Thoracic aorta (tissue), 2 donors: Measurements from ENCODE around the gene ARL6IP5. TPM values are rescaled to one million over a fixed set of nuclear protein-coding genes. Genes with fewer than 3 reads are reported as not detected.

Source experiments
- ATAC-seq: fragments of 150-250 bp; one replicate; pipeline ENCODE4 v1.8.0; 2017; ENCODE audit warnings: low read depth; ENCODE audit not compliant: insufficient number of reproducible peaks, low FRiP score
- DNase-seq: peaks from one replicate; pipeline ENCODE4 v3.0.0-alpha.2; 2020; ENCODE audit warnings: low spot score
- H3K27ac ChIP-seq, 2 donors: fragments of 200-600 bp; sonication (generic); 1 replicate in 1 of 2; 2 replicates in 1 of 2; pipeline ENCODE4 v1.5.1; 2016; ENCODE audit warnings: mild to moderate bottlenecking in 2 of 2, moderate library complexity in 2 of 2
- H3K27me3 ChIP-seq: fragments of 200-600 bp; sonication (generic); replicated peaks from 2 replicates; pipeline ENCODE4 v1.6.0; 2016; ENCODE audit warnings: mild to moderate bottlenecking; ENCODE audit not compliant: insufficient read depth
- H3K36me3 ChIP-seq: fragments of 200-600 bp; sonication (generic); one replicate; pipeline ENCODE4 v1.5.1; 2016
- H3K4me1 ChIP-seq, 2 donors: fragments of 200-600 bp; sonication (generic); 1 replicate in 1 of 2; 2 replicates in 1 of 2; pipeline versions ENCODE4 v1.5.1 to v1.6.0; 2016; ENCODE audit warnings: low read depth in 2 of 2, mild to moderate bottlenecking in 1 of 2; ENCODE audit not compliant: control insufficient read depth in 1 of 2
- H3K4me3 ChIP-seq: fragments of 200-600 bp; sonication (generic); 2 replicates; pipeline ENCODE4 v1.5.1; 2016; ENCODE audit warnings: mild to moderate bottlenecking
- H3K9me3 ChIP-seq: fragments of 200-600 bp; sonication (generic); 2 replicates; pipeline ENCODE4 v1.5.1; 2016
- CTCF ChIP-seq: fragments of 200-600 bp; sonication (generic); IDR thresholded peaks from one replicate; pipeline ENCODE4 v1.5.1; 2019; ENCODE audit warnings: antibody characterized with exemption
- total RNA-seq, 2 donors: library from RNA; depleted of rRNA; stranded (reverse); fragments of >200 nt; gene quantifications; one replicate each; pipeline versions ENCODE4 v1.1.0 to v1.2.3, GENCODE V29; 2016

Gene ARL6IP5
- total RNA-seq, 2 donors from 2014 or later = 195 to 269 TPM

- H3K9me3 ChIP-seq = no peaks in the 10 kb centered on the region
- H3K4me1 ChIP-seq = no peaks in the 10 kb centered on the region
- H3K4me3 ChIP-seq = no peak overlapping the region
- TF ChIP-seq CTCF = no peak
- no peak for DNase-seq
- no peaks in the 10 kb centered on the region for H3K36me3 ChIP-seq
- no peaks in the 10 kb centered on the region for H3K27me3 ChIP-seq
- no peak for ATAC-seq
- H3K27ac ChIP-seq = no peak overlapping the region
Measured at GRCh38 chr3:69121513-69121912, 36.8 kb downstream of the ARL6IP5 start.

DNA sequence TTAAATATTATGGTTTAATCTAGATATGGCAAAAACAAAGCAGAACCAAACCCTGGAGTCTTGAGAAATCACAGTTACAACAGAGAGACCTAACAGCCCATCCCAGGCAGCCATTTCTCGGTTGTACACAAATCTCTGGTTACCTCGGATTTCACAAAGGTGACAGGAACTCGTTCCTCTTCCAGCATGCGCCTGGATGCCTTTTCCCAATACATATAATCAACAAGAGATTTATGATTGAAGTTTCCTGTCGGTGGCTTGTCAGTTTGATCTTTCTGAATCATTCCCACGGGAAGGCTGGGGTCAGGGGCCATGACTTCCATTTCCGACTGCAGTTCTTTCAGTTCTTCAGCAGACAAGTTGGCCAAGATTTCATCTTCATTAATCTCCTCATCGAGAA lies 37.2 kb downstream of the ARL6IP5 start:
- no peaks in the 10 kb centered on the region for H3K36me3 ChIP-seq
- H3K27ac ChIP-seq = no peak overlapping the region
- H3K4me3 ChIP-seq = no peak overlapping the region
- DNase-seq (no peak), ATAC-seq (no peak)
- no peak for TF ChIP-seq CTCF
- no peaks in the 10 kb centered on the region for H3K9me3 ChIP-seq
- no peaks in the 10 kb centered on the region for H3K27me3 ChIP-seq
- H3K4me1 ChIP-seq = no peaks in the 10 kb centered on the region

DNA sequence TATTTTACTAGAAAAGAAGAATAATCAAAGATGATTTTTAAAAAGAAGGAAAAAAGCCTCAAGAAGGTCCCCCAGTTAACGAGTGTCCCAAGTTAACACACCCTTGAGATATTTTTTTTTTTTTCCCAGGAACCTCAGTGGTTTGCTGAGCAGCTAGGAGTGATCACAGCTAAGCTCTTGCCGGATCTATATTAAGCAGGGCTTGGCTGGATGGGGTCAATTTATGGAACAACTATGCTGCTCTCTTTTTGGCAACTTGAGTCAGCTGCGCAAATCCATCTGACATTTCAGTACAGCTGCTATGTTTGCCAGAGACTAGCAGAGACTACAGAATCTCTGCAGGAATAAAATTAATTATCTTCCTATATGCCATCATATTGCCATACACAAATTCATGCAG lies 37.7 kb downstream of the ARL6IP5 start, which contains the start of gene LMOD3:
Gene LMOD3, minus strand, starts transcription at position 193 of the 400 bp plus-strand sequence. CDS start 209 bp downstream, outside the sequence.
- Histone ChIP-seq H3K4me1 (no peaks in the 10 kb centered on the region), H3K36me3 (no peaks in the 10 kb centered on the region), H3K4me3 (no peak within 1 kb of the TSS), H3K27me3 (no peaks in the 10 kb centered on the region), H3K27ac (no peak within 1 kb of the TSS), H3K9me3 (no peaks in the 10 kb centered on the region)
- TF ChIP-seq CTCF = no peak
- DNase-seq (no peak), ATAC-seq (no peak)

DNA sequence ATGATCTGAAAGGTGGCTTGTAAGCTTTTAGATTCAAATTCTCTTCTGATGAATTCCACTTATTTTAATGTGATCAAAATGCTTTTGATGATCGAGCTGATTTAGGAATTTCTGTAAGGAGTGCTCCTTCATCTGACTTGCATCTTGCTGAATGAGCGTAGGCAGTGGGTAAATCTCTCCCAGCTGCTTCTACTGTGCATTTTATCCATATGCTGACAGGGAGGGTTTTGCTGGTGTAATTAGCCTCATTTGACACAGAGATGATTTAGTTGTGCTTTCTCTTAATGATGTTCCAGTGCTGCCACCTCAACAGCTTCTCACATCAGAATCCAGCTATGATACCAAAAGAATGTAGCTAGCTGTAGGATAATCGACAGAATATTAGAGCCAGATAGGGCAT lies 41.5 kb downstream of the ARL6IP5 start:
- H3K36me3 ChIP-seq = no peaks in the 10 kb centered on the region
- no peak overlapping the region for H3K27ac ChIP-seq
- no peaks in the 10 kb centered on the region for H3K9me3 ChIP-seq
- DNase-seq (no peak), ATAC-seq (no peak)
- H3K27me3 ChIP-seq = no peaks in the 10 kb centered on the region
- H3K4me3 ChIP-seq = no peak overlapping the region
- no peaks in the 10 kb centered on the region for H3K4me1 ChIP-seq
- TF ChIP-seq CTCF = no peak

- Histone ChIP-seq H3K4me1 (no peaks in the 10 kb centered on the region), H3K4me3 (no peak overlapping the region), H3K27me3 (no peaks in the 10 kb centered on the region), H3K27ac (no peak overlapping the region), H3K36me3 (no peaks in the 10 kb centered on the region), H3K9me3 (no peaks in the 10 kb centered on the region)
- DNase-seq = no peak
- no peak for TF ChIP-seq CTCF
- no peak for ATAC-seq
Measured at GRCh38 chr3:69126999-69127398, 42.3 kb downstream of the ARL6IP5 start.
